Hepatocyte (in vitro differentiated cells): Measurements from ENCODE around the gene WLS.

Experiments used
- EZH2 ChIP-seq: fragments of 200-600 bp; sonication (generic); IDR thresholded peaks from 2 replicates; pipeline ENCODE4 v1.6.1; 2016; ENCODE audit warnings: antibody characterized with exemption, mild to moderate bottlenecking, borderline replicate concordance
- TF ChIP-seq, protein P1 (sequence below): fragments of 200-600 bp; sonication (generic); IDR thresholded peaks from 2 replicates; pipeline ENCODE4 v1.5.1; 2016; ENCODE audit warnings: antibody characterized with exemption, mild to moderate bottlenecking; ENCODE audit not compliant: poor library complexity

GRCh38 chr1:68112835-68113243 is 119.5 kb downstream of the WLS start:
- TF ChIP-seq, protein P1, sequence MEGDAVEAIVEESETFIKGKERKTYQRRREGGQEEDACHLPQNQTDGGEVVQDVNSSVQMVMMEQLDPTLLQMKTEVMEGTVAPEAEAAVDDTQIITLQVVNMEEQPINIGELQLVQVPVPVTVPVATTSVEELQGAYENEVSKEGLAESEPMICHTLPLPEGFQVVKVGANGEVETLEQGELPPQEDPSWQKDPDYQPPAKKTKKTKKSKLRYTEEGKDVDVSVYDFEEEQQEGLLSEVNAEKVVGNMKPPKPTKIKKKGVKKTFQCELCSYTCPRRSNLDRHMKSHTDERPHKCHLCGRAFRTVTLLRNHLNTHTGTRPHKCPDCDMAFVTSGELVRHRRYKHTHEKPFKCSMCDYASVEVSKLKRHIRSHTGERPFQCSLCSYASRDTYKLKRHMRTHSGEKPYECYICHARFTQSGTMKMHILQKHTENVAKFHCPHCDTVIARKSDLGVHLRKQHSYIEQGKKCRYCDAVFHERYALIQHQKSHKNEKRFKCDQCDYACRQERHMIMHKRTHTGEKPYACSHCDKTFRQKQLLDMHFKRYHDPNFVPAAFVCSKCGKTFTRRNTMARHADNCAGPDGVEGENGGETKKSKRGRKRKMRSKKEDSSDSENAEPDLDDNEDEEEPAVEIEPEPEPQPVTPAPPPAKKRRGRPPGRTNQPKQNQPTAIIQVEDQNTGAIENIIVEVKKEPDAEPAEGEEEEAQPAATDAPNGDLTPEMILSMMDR, result no peak
- no peak for TF ChIP-seq EZH2
